ENCODE measurements around the gene PTCD1.

PTCD1 gene

DNA sequence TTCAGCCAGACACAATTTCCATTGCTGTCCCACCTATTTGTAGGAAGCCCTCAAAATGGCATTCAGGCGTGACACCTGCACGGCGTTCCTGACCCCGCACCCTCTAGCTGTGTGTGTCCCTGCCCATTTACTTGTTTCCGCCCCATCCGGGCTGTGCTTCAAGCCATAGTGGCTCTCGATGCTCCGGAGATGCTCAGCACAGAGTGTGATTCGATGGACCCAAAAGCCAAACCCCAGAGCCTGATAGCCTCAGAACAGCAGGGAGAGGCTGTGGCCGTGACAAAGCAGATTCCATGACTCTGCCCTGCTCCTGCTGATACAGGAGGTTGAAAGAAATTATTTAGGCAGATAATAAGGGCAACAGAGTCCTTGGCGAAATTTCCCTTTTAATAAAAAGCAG lies 16.4 kb downstream of the PTCD1 start:
- Histone ChIP-seq H3K4ac (ENCODE audit: low read depth in 1 of 2, low read length in 2 of 2) (no peak overlapping the region), H2BK15ac (ENCODE audit: low read depth, poor library complexity, severe bottlenecking) (no peak overlapping the region), H3K27ac (ENCODE audit: low read length, poor library complexity, severe bottlenecking) (no peak overlapping the region), H2AFZ (ENCODE audit: low read depth, low read length) (no peak overlapping the region), H3K79me1 (replicated peaks; ENCODE audit: low read length, poor library complexity, severe bottlenecking) (peaks cover 38% of the 10 kb centered on the region), H2AK5ac (ENCODE audit: low read length, severe bottlenecking) (no peak overlapping the region), H3K18ac (ENCODE audit: low read depth in 1 of 2, low read length in 2 of 2) (no peak overlapping the region), H2BK120ac (ENCODE audit: low read depth, low read length) (no peak overlapping the region), H4K91ac (ENCODE audit: low read length) (no peak overlapping the region), H3K4me1 (ENCODE audit: control insufficient read depth, insufficient read depth, low read depth, low read length) (no peaks in the 10 kb centered on the region), H3K36me3 (ENCODE audit: control insufficient read depth in 1 of 2, insufficient read depth in 2 of 2, low read depth in 1 of 2, low read length in 2 of 2) (peaks cover 78 to 81% of the 10 kb centered on the region in 2 experiments), H3K4me3 (ENCODE audit: insufficient read depth in 1 of 2, low read depth in 1 of 2, low read length in 2 of 2) (no peak overlapping the region), H2BK5ac (ENCODE audit: low read depth, low read length, poor library complexity, severe bottlenecking) (no peak overlapping the region), H3K4me2 (ENCODE audit: low read length, poor library complexity, severe bottlenecking) (no peak overlapping the region), H3K27me3 (ENCODE audit: control insufficient read depth in 1 of 2, insufficient read depth in 1 of 2, low read length in 2 of 2) (no peaks in the 10 kb centered on the region), H3K9ac (ENCODE audit: low read length) (no peak overlapping the region), H4K8ac (ENCODE audit: low read length) (no peak overlapping the region), H3K14ac (ENCODE audit: low read length in 2 of 2) (no peak overlapping the region), H3K9me3 (ENCODE audit: control insufficient read depth, low read length) (no peaks in the 10 kb centered on the region), H3K23ac (ENCODE audit: low read length in 2 of 2) (no peak overlapping the region), H2BK12ac (ENCODE audit: low read length in 2 of 2) (no peak overlapping the region)
- 95% methylated on average over 11 of the region's 11 CpGs for WGBS
- DNase-seq, result no peak

DNA sequence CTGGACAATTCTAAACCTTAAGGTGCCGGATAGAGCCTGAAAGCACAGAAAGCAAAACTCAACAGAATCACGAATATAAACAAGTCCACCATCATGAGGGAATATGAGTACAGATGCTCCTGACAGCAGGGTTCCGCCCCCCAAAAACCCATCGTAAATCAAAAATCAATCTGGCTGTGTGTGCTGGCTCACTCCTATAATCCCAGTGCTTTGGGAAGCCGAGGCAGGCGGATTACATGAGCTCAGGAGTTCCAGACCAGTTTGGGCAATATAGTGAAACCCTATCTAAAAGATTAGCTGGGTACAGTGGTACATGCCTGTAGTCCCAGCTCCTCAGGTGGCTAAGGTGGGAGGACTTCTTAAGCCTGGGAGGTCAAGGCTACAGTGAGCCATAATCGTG lies 17.6 kb downstream of the PTCD1 start:
- H3K14ac ChIP-seq (ENCODE audit: low read length in 2 of 2), result no peak overlapping the region
- DNase-seq, result no peak
- H3K4ac ChIP-seq (ENCODE audit: low read depth in 1 of 2, low read length in 2 of 2), result no peak overlapping the region
- no peak overlapping the region for H3K4me3 ChIP-seq (ENCODE audit: insufficient read depth in 1 of 2, low read depth in 1 of 2, low read length in 2 of 2)
- H3K4me2 ChIP-seq (ENCODE audit: low read length, poor library complexity, severe bottlenecking), result no peak overlapping the region
- no peaks in the 10 kb centered on the region for H3K9me3 ChIP-seq (ENCODE audit: control insufficient read depth, low read length)
- no peak overlapping the region for H4K8ac ChIP-seq (ENCODE audit: low read length)
- no peaks in the 10 kb centered on the region for H3K4me1 ChIP-seq (ENCODE audit: control insufficient read depth, insufficient read depth, low read depth, low read length)
- no peak overlapping the region for H2BK15ac ChIP-seq (ENCODE audit: low read depth, poor library complexity, severe bottlenecking)
- no peak overlapping the region for H2BK120ac ChIP-seq (ENCODE audit: low read depth, low read length)
- no peak overlapping the region for H4K91ac ChIP-seq (ENCODE audit: low read length)
- peaks cover 86 to 93% of the 10 kb centered on the region in 2 experiments for H3K36me3 ChIP-seq (ENCODE audit: control insufficient read depth in 1 of 2, insufficient read depth in 2 of 2, low read depth in 1 of 2, low read length in 2 of 2)
- H3K27ac ChIP-seq (ENCODE audit: low read length, poor library complexity, severe bottlenecking), result no peak overlapping the region
- H3K79me1 ChIP-seq (replicated peaks; ENCODE audit: low read length, poor library complexity, severe bottlenecking), result peaks cover 40% of the 10 kb centered on the region
- no peak overlapping the region for H2AK5ac ChIP-seq (ENCODE audit: low read length, severe bottlenecking)
- no peak overlapping the region for H2BK12ac ChIP-seq (ENCODE audit: low read length in 2 of 2)
- H3K18ac ChIP-seq (ENCODE audit: low read depth in 1 of 2, low read length in 2 of 2), result no peak overlapping the region
- 98% methylated on average over 7 of the region's 7 CpGs for WGBS
- no peak overlapping the region for H3K9ac ChIP-seq (ENCODE audit: low read length)
- no peaks in the 10 kb centered on the region for H3K27me3 ChIP-seq (ENCODE audit: control insufficient read depth in 1 of 2, insufficient read depth in 1 of 2, low read length in 2 of 2)
- H2BK5ac ChIP-seq (ENCODE audit: low read depth, low read length, poor library complexity, severe bottlenecking), result no peak overlapping the region
- H2AFZ ChIP-seq (ENCODE audit: low read depth, low read length), result no peak overlapping the region
- no peak overlapping the region for H3K23ac ChIP-seq (ENCODE audit: low read length in 2 of 2)

DNA sequence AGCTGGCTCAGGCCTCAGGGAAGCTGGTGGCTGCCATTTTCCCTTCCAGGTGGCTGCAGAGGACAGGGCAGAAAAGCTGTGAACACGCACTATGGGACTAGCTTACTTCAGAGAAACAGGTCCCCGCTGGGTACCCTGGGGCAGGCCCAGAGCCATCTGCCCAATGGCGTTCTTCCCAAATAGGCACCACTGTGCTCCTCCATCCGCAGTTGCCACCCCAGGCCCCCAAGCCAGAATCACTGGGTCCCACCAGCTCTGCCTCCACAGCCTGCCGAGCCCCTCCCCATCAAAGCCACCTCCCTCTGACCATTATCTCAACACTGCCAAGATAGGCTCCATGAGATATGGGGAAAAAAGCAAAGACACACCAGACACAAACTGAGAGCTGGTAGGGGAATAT lies 18.4 kb downstream of the PTCD1 start:
- Histone ChIP-seq H3K9me3 (ENCODE audit: control insufficient read depth, low read length) (no peaks in the 10 kb centered on the region), H3K14ac (ENCODE audit: low read length in 2 of 2) (no peak overlapping the region), H3K27me3 (ENCODE audit: control insufficient read depth in 1 of 2, insufficient read depth in 1 of 2, low read length in 2 of 2) (no peaks in the 10 kb centered on the region), H3K9ac (ENCODE audit: low read length) (no peak overlapping the region), H2AFZ (ENCODE audit: low read depth, low read length) (no peak overlapping the region), H3K4me3 (ENCODE audit: insufficient read depth in 1 of 2, low read depth in 1 of 2, low read length in 2 of 2) (no peak overlapping the region), H3K4ac (ENCODE audit: low read depth in 1 of 2, low read length in 2 of 2) (no peak overlapping the region), H3K23ac (ENCODE audit: low read length in 2 of 2) (no peak overlapping the region), H3K27ac (ENCODE audit: low read length, poor library complexity, severe bottlenecking) (no peak overlapping the region), H2BK5ac (ENCODE audit: low read depth, low read length, poor library complexity, severe bottlenecking) (no peak overlapping the region), H3K36me3 (ENCODE audit: control insufficient read depth in 1 of 2, insufficient read depth in 2 of 2, low read depth in 1 of 2, low read length in 2 of 2) (peaks cover 82 to 92% of the 10 kb centered on the region in 2 experiments), H3K4me2 (ENCODE audit: low read length, poor library complexity, severe bottlenecking) (no peak overlapping the region), H2BK120ac (ENCODE audit: low read depth, low read length) (no peak overlapping the region), H3K4me1 (ENCODE audit: control insufficient read depth, insufficient read depth, low read depth, low read length) (no peaks in the 10 kb centered on the region), H3K18ac (ENCODE audit: low read depth in 1 of 2, low read length in 2 of 2) (no peak overlapping the region), H3K79me1 (replicated peaks; ENCODE audit: low read length, poor library complexity, severe bottlenecking) (peaks cover 39% of the 10 kb centered on the region), H2AK5ac (ENCODE audit: low read length, severe bottlenecking) (no peak overlapping the region), H4K8ac (ENCODE audit: low read length) (no peak overlapping the region), H2BK15ac (ENCODE audit: low read depth, poor library complexity, severe bottlenecking) (no peak overlapping the region), H2BK12ac (ENCODE audit: low read length in 2 of 2) (no peak overlapping the region), H4K91ac (ENCODE audit: low read length) (no peak overlapping the region)
- over 99% methylated on average over 5 of the region's 5 CpGs for WGBS
- DNase-seq, result no peak

DNA sequence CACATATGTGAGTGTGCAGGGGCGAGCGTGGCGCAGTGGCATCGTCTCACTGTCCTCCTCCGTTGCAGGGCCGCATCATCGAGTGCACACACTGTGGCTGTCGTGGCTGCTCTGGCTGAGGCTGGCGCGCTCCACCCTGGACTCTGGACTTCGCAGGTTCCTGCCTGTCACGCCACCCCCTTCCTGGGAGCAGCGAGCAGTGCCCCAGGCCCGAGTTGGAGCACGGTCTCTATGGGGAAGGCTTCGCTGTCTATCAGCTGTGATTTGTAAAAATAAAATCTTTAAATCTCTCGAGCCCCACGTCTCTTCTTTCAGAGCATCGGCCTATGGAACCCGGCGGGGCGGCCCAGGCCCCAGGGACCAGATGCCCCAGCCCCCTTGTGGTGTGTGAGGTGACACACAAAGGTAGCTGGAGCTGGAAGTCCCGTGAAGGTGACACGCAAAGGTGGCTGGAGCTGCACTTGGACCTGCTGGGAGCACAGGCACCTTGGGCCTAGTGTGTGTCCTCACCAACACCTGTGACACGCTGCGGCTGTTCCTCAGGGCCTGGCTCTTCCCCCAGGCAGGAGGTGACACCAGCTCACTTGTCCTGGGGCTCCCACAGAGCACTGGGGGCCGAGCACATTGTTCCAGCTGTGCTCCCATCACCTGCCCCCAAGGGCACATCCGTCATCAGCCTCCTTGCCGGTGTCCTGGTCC lies 19.1 kb downstream of the PTCD1 start:
- no peak overlapping the region for H4K91ac ChIP-seq (ENCODE audit: low read length)
- H2AK5ac ChIP-seq (ENCODE audit: low read length, severe bottlenecking), result no peak overlapping the region
- H3K4me1 ChIP-seq (ENCODE audit: control insufficient read depth, insufficient read depth, low read depth, low read length), result no peaks in the 10 kb centered on the region
- no peak overlapping the region for H3K4me3 ChIP-seq (ENCODE audit: insufficient read depth in 1 of 2, low read depth in 1 of 2, low read length in 2 of 2)
- H3K18ac ChIP-seq (ENCODE audit: low read depth in 1 of 2, low read length in 2 of 2), result no peak overlapping the region
- WGBS, result 96% methylated on average over 29 of the region's 29 CpGs
- H2BK15ac ChIP-seq (ENCODE audit: low read depth, poor library complexity, severe bottlenecking), result no peak overlapping the region
- H3K27ac ChIP-seq (ENCODE audit: low read length, poor library complexity, severe bottlenecking), result no peak overlapping the region
- no peak overlapping the region for H4K8ac ChIP-seq (ENCODE audit: low read length)
- H2BK120ac ChIP-seq (ENCODE audit: low read depth, low read length), result no peak overlapping the region
- H3K4ac ChIP-seq (ENCODE audit: low read depth in 1 of 2, low read length in 2 of 2), result no peak overlapping the region
- H3K27me3 ChIP-seq (ENCODE audit: control insufficient read depth in 1 of 2, insufficient read depth in 1 of 2, low read length in 2 of 2), result no peaks in the 10 kb centered on the region
- H3K36me3 ChIP-seq (ENCODE audit: control insufficient read depth in 1 of 2, insufficient read depth in 2 of 2, low read depth in 1 of 2, low read length in 2 of 2), result peaks cover 82 to 92% of the 10 kb centered on the region in 2 experiments
- H3K4me2 ChIP-seq (ENCODE audit: low read length, poor library complexity, severe bottlenecking), result no peak overlapping the region
- no peak overlapping the region for H3K9ac ChIP-seq (ENCODE audit: low read length)
- H2BK5ac ChIP-seq (ENCODE audit: low read depth, low read length, poor library complexity, severe bottlenecking), result no peak overlapping the region
- no peak for DNase-seq
- peaks cover 39% of the 10 kb centered on the region for H3K79me1 ChIP-seq (replicated peaks; ENCODE audit: low read length, poor library complexity, severe bottlenecking)
- H2BK12ac ChIP-seq (ENCODE audit: low read length in 2 of 2), result no peak overlapping the region
- H3K14ac ChIP-seq (ENCODE audit: low read length in 2 of 2), result no peak overlapping the region
- no peak overlapping the region for H2AFZ ChIP-seq (ENCODE audit: low read depth, low read length)
- H3K23ac ChIP-seq (ENCODE audit: low read length in 2 of 2), result no peak overlapping the region
- H3K9me3 ChIP-seq (ENCODE audit: control insufficient read depth, low read length), result no peaks in the 10 kb centered on the region
